Measurements from ENCODE around the gene IFITM10.

DNA sequence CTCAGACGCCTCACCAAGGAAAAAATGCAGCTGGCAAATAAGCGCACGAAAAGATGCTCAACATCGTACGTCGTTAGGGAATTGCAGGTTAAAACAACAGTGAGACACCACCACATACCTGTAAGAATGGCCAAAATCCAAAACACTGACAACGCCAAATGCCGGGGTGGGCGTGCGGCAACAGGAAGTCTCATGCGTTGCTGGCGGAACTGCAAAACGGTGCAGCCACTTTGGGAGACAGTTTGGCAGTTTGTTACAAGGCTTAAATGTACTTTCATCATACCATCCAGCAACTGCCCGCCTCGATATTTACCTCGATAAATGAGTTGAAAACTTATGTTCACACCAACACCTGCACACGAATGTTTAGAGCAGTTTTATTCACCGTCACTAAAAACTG lies 20.9 kb upstream of the IFITM10 start:
- TF ChIP-seq POLR2A (IDR thresholded peaks at IDR 0.05; ENCODE audit: low read depth, low read length) (no peak), POU2F2 (IDR thresholded peaks at IDR 0.05; ENCODE audit: low read depth, low read length) (no peak), TAF1 (IDR thresholded peaks at IDR 0.05; ENCODE audit: low read depth, low read length) (no peak), POLR2AphosphoS5 (IDR thresholded peaks at IDR 0.05; ENCODE audit: low read depth, low read length) (no peak)

All from GM12891 (cell line).